Activated CD4-positive, alpha-beta T cell treated with anti-CD3 and anti-CD28 coated beads for 36 hours (primary cell): ENCODE measurements around the gene CACNA2D3. TPM values are rescaled to one million over a fixed set of nuclear protein-coding genes. Genes with fewer than 3 reads are reported as not detected.

ENCODE experiments used
- ATAC-seq: fragments of 200-7000 bp; cut with Tn5 transposase; one replicate; pipeline ENCODE4 v1.10.0; 2021; ENCODE audit warnings: mild to moderate bottlenecking, moderate library complexity
- CTCF ChIA-PET: fragments of 350-600 bp; sonication (Branson Sonifier 250); formaldehyde crosslinking; loops from one replicate; lab custom pipeline; 2021; ENCODE audit warnings: antibody characterized with exemption; lab: Charles Lee
- POLR2A ChIA-PET: fragments of 350-600 bp; sonication (Branson Sonifier 250); formaldehyde crosslinking; loops from one replicate; lab custom pipeline; 2021; ENCODE audit warnings: antibody characterized with exemption, inconsistent platforms; lab: Charles Lee
- DNase-seq: peaks from one replicate; pipeline ENCODE4 v3.0.0-alpha.2; 2020
- H3K27ac Mint-ChIP-seq: one replicate; pipeline ENCODE4 v1.8.0; 2021; ENCODE audit warnings: mixed read lengths
- H3K27me3 Mint-ChIP-seq: one replicate; pipeline ENCODE4 v1.8.0; 2021; ENCODE audit warnings: mixed read lengths
- H3K36me3 Mint-ChIP-seq: one replicate; pipeline ENCODE4 v1.8.0; 2021; ENCODE audit warnings: low read depth, mixed read lengths
- H3K4me1 Mint-ChIP-seq: one replicate; pipeline ENCODE4 v1.8.0; 2021; ENCODE audit warnings: mixed read lengths
- H3K4me3 Mint-ChIP-seq: one replicate; pipeline ENCODE4 v1.8.0; 2021; ENCODE audit warnings: mild to moderate bottlenecking, moderate library complexity, mixed read lengths
- H3K9me3 Mint-ChIP-seq: one replicate; pipeline ENCODE4 v1.8.0; 2021; ENCODE audit warnings: low read depth, mixed read lengths
- intact Hi-C, 2 experiments: fragments of 100-400 bp; cut with DNase I in 1 of 2; cut with micrococcal nuclease in 1 of 2; formaldehyde crosslinking; loops; one replicate each; pipeline versions ENCODE4 v1.14.2 to v1.15.1; 2022 to 2024; cut with DNase I, micrococcal nuclease
- total RNA-seq, 2 experiments: library from RNA; stranded (reverse); gene quantifications; one replicate each; pipeline ENCODE4 v1.2.3, GENCODE V29; 2021

CACNA2D3 gene
- total RNA-seq, 2 experiments from 2014 or later = not detected

GRCh38 chr3:54511766-54512365 is 389.5 kb downstream of the CACNA2D3 start:
- peaks cover 7% of the 10 kb centered on the region for H3K9me3 Mint-ChIP-seq
- H3K4me3 Mint-ChIP-seq = no peak overlapping the region
- ChIA-PET POLR2A (no interaction called here), CTCF (no interaction called here)
- ATAC-seq (no peak), DNase-seq (no peak)
- no peaks in the 10 kb centered on the region for H3K4me1 Mint-ChIP-seq
- H3K27ac Mint-ChIP-seq = no peak overlapping the region
- no peaks in the 10 kb centered on the region for H3K27me3 Mint-ChIP-seq
- peaks cover 2% of the 10 kb centered on the region for H3K36me3 Mint-ChIP-seq
- intact Hi-C loops = no loop called here

GRCh38 chr3:54514006-54514405 is 391.7 kb downstream of the CACNA2D3 start:
- intact Hi-C loops = no loop called here
- no peaks in the 10 kb centered on the region for H3K4me1 Mint-ChIP-seq
- POLR2A ChIA-PET = no interaction called here
- H3K4me3 Mint-ChIP-seq = no peak overlapping the region
- no peak overlapping the region for H3K27ac Mint-ChIP-seq
- H3K9me3 Mint-ChIP-seq = peaks cover 7% of the 10 kb centered on the region
- CTCF ChIA-PET = no interaction called here
- DNase-seq (no peak), ATAC-seq (no peak)
- H3K27me3 Mint-ChIP-seq = no peaks in the 10 kb centered on the region
- H3K36me3 Mint-ChIP-seq = peaks cover 2% of the 10 kb centered on the region

GRCh38 chr3:54514416-54514815 is 392.1 kb downstream of the CACNA2D3 start:
- Mint-ChIP-seq H3K27me3 (no peaks in the 10 kb centered on the region), H3K4me1 (no peaks in the 10 kb centered on the region), H3K36me3 (peaks cover 2% of the 10 kb centered on the region), H3K4me3 (no peak overlapping the region), H3K9me3 (peaks cover 7% of the 10 kb centered on the region), H3K27ac (no peak overlapping the region)
- ATAC-seq (no peak), DNase-seq (no peak)
- ChIA-PET CTCF (interaction anchor here (0.6 kb wide), 1 partner anchor 15 kb away, joined by 3 read pairs; no protein-coding TSS in a partner anchor), POLR2A (no interaction called here)
- intact Hi-C loops = no loop called here

- DNase-seq (no peak), ATAC-seq (no peak)
- CTCF ChIA-PET = no interaction called here
- Mint-ChIP-seq H3K36me3 (peaks cover 2% of the 10 kb centered on the region), H3K27me3 (no peaks in the 10 kb centered on the region), H3K4me3 (no peak overlapping the region), H3K9me3 (peaks cover 7% of the 10 kb centered on the region), H3K4me1 (no peaks in the 10 kb centered on the region), H3K27ac (no peak overlapping the region)
- intact Hi-C loops = no loop called here
- POLR2A ChIA-PET = interaction anchor here (0.7 kb wide), 1 partner anchor 169 kb away, joined by 8 read pairs; no protein-coding TSS in a partner anchor
These were observed 393.3 kb downstream of the CACNA2D3 start for GRCh38 chr3:54515441-54516213.

GRCh38 chr3:54517424-54517823 is 395.1 kb downstream of the CACNA2D3 start:
- Mint-ChIP-seq H3K27me3 (no peaks in the 10 kb centered on the region), H3K4me1 (no peaks in the 10 kb centered on the region), H3K9me3 (peaks cover 5% of the 10 kb centered on the region), H3K4me3 (no peak overlapping the region), H3K27ac (no peak overlapping the region), H3K36me3 (peaks cover 2% of the 10 kb centered on the region)
- DNase-seq = no peak
- intact Hi-C loops = no loop called here
- ChIA-PET CTCF (no interaction called here), POLR2A (no interaction called here)
- no peak for ATAC-seq

- ATAC-seq = no peak
- DNase-seq = no peak
- ChIA-PET POLR2A (no interaction called here), CTCF (no interaction called here)
- H3K27me3 Mint-ChIP-seq = no peaks in the 10 kb centered on the region
- H3K4me3 Mint-ChIP-seq = no peak overlapping the region
- H3K36me3 Mint-ChIP-seq = peaks cover 2% of the 10 kb centered on the region
- H3K4me1 Mint-ChIP-seq = no peaks in the 10 kb centered on the region
- H3K27ac Mint-ChIP-seq = no peak overlapping the region
- H3K9me3 Mint-ChIP-seq = peaks cover 3% of the 10 kb centered on the region
- intact Hi-C loops = no loop called here
These were observed 395.8 kb downstream of the CACNA2D3 start for GRCh38 chr3:54518011-54518675.

GRCh38 chr3:54519493-54519892 is 397.1 kb downstream of the CACNA2D3 start:
- Mint-ChIP-seq H3K9me3 (peaks cover 4% of the 10 kb centered on the region), H3K4me1 (no peaks in the 10 kb centered on the region), H3K4me3 (no peak overlapping the region), H3K27ac (no peak overlapping the region), H3K36me3 (no peaks in the 10 kb centered on the region), H3K27me3 (no peaks in the 10 kb centered on the region)
- ChIA-PET CTCF (no interaction called here), POLR2A (no interaction called here)
- intact Hi-C loops = no loop called here
- DNase-seq (no peak), ATAC-seq (no peak)

- no peak for DNase-seq
- intact Hi-C loops = no loop called here
- no peaks in the 10 kb centered on the region for H3K4me1 Mint-ChIP-seq
- CTCF ChIA-PET = no interaction called here
- no peak overlapping the region for H3K27ac Mint-ChIP-seq
- peaks cover 5% of the 10 kb centered on the region for H3K9me3 Mint-ChIP-seq
- H3K27me3 Mint-ChIP-seq = no peaks in the 10 kb centered on the region
- POLR2A ChIA-PET = no interaction called here
- no peaks in the 10 kb centered on the region for H3K36me3 Mint-ChIP-seq
- ATAC-seq = no peak
- H3K4me3 Mint-ChIP-seq = no peak overlapping the region
These were observed 397.7 kb downstream of the CACNA2D3 start for GRCh38 chr3:54520060-54520459.

GRCh38 chr3:54527521-54527920 is 405.2 kb downstream of the CACNA2D3 start:
- intact Hi-C loops = no loop called here
- no peaks in the 10 kb centered on the region for H3K36me3 Mint-ChIP-seq
- DNase-seq = no peak
- POLR2A ChIA-PET = no interaction called here
- H3K27me3 Mint-ChIP-seq = peaks cover 3% of the 10 kb centered on the region
- no peaks in the 10 kb centered on the region for H3K4me1 Mint-ChIP-seq
- H3K9me3 Mint-ChIP-seq = peaks cover 16% of the 10 kb centered on the region
- CTCF ChIA-PET = no interaction called here
- no peak overlapping the region for H3K27ac Mint-ChIP-seq
- no peak for ATAC-seq
- H3K4me3 Mint-ChIP-seq = no peak overlapping the region

GRCh38 chr3:54527953-54528352 is 405.6 kb downstream of the CACNA2D3 start:
- intact Hi-C loops = no loop called here
- ATAC-seq = no peak
- peaks cover 3% of the 10 kb centered on the region for H3K27me3 Mint-ChIP-seq
- POLR2A ChIA-PET = no interaction called here
- CTCF ChIA-PET = no interaction called here
- H3K4me1 Mint-ChIP-seq = no peaks in the 10 kb centered on the region
- peaks cover 16% of the 10 kb centered on the region for H3K9me3 Mint-ChIP-seq
- H3K27ac Mint-ChIP-seq = no peak overlapping the region
- H3K36me3 Mint-ChIP-seq = no peaks in the 10 kb centered on the region
- no peak for DNase-seq
- H3K4me3 Mint-ChIP-seq = no peak overlapping the region

- Mint-ChIP-seq H3K27ac (no peak overlapping the region), H3K27me3 (peaks cover 3% of the 10 kb centered on the region), H3K4me3 (no peak overlapping the region), H3K9me3 (peaks cover 16% of the 10 kb centered on the region), H3K36me3 (no peaks in the 10 kb centered on the region), H3K4me1 (no peaks in the 10 kb centered on the region)
- ChIA-PET POLR2A (no interaction called here), CTCF (interaction anchor here (0.6 kb wide), 1 partner anchor 181 kb away, joined by 3 read pairs; no protein-coding TSS in a partner anchor)
- ATAC-seq (no peak), DNase-seq (no peak)
- intact Hi-C loops = no loop called here
These were observed 406.3 kb downstream of the CACNA2D3 start for GRCh38 chr3:54528668-54529067.

GRCh38 chr3:54530091-54530490 is 407.7 kb downstream of the CACNA2D3 start:
- H3K36me3 Mint-ChIP-seq = no peaks in the 10 kb centered on the region
- CTCF ChIA-PET = no interaction called here
- POLR2A ChIA-PET = no interaction called here

More at GRCh38 chr3:54530091-54530490, 407.7 kb downstream of the CACNA2D3 start:
- Mint-ChIP-seq H3K4me3 (no peak overlapping the region), H3K4me1 (no peaks in the 10 kb centered on the region), H3K27ac (no peak overlapping the region), H3K27me3 (peaks cover 3% of the 10 kb centered on the region), H3K9me3 (peaks cover 10% of the 10 kb centered on the region)
- no peak for DNase-seq
- no peak for ATAC-seq
- intact Hi-C loops = no loop called here
